H1 (cell line): ENCODE data around the gene C14orf132. TPM values are rescaled to one million over a fixed set of nuclear protein-coding genes. Genes with fewer than 3 reads are reported as not detected.

Experiments used
- CTCF ChIA-PET: fragments of 300-600 bp; sonication (Branson Sonifier 250); formaldehyde crosslinking; loops from one replicate; lab custom pipeline; 2021; ENCODE audit not compliant: partially characterized antibody; lab: Charles Lee
- POLR2A ChIA-PET: fragments of 300-600 bp; sonication (Branson Sonifier 250); formaldehyde crosslinking; loops from one replicate; lab custom pipeline; 2021; ENCODE audit warnings: inconsistent platforms; ENCODE audit not compliant: partially characterized antibody; lab: Charles Lee
- DNase-seq, 2 experiments: peaks; one replicate each; pipeline versions ENCODE4 v3.0.0 to v3.0.0-alpha.2; 2010 to 2022; ENCODE audit warnings: low spot score in 2 of 2, low read depth in 1 of 2, mixed read lengths in 1 of 2
- FAIRE-seq: peaks from 2 replicates; lab custom pipeline; 2011; peaks lifted over from hg19 to GRCh38; lab: Jason Lieb, UNC
- H2AFZ ChIP-seq: 2 replicates; pipeline ENCODE4 v1.8.1; 2012; ENCODE audit warnings: low read length, inconsistent platforms
- H2AK5ac ChIP-seq: 2 replicates; pipeline ENCODE4 v1.6.1; 2013; ENCODE audit warnings: low read depth, low read length
- H2BK120ac ChIP-seq: replicated peaks from 2 replicates; pipeline ENCODE3; 2013; ENCODE audit warnings: low read depth, low read length, inconsistent platforms
- H2BK12ac ChIP-seq: 2 replicates; pipeline ENCODE4 v1.6.1; 2013; ENCODE audit warnings: low read depth, low read length
- H2BK15ac ChIP-seq: 2 replicates; pipeline ENCODE4 v1.6.1; 2013; ENCODE audit warnings: low read length
- H2BK20ac ChIP-seq: 2 replicates; pipeline ENCODE4 v1.6.1; 2013; ENCODE audit warnings: low read length
- H2BK5ac ChIP-seq: 2 replicates; pipeline ENCODE4 v1.6.1; 2013; ENCODE audit warnings: low read depth, low read length
- H3K14ac ChIP-seq: 2 replicates; pipeline ENCODE4 v1.6.1; 2013; ENCODE audit warnings: inconsistent platforms; ENCODE audit not compliant: insufficient read length
- H3K18ac ChIP-seq: 2 replicates; pipeline ENCODE4 v1.6.1; 2013; ENCODE audit warnings: low read length; ENCODE audit errors: extremely low read depth
- H3K23ac ChIP-seq: 2 replicates; pipeline ENCODE4 v1.6.1; 2013; ENCODE audit warnings: inconsistent platforms; ENCODE audit not compliant: insufficient read length
- H3K23me2 ChIP-seq: 2 replicates; pipeline ENCODE4 v1.6.1; 2013; ENCODE audit warnings: low read depth, low read length
- H3K27ac ChIP-seq: 2 replicates; pipeline ENCODE4 v1.6.1; 2011; ENCODE audit warnings: low read depth, low read length, inconsistent platforms
- H3K27me3 ChIP-seq, 4 experiments: replicated peaks in 1 of 4; 1 replicate in 1 of 4; 2 replicates in 3 of 4; pipeline versions ENCODE4 v1.6.1 to v1.8.1; 2011 to 2013; ENCODE audit warnings: low read length in 3 of 4, mild to moderate bottlenecking in 3 of 4, inconsistent platforms in 2 of 4, mixed read lengths in 2 of 4, moderate library complexity in 1 of 4; ENCODE audit not compliant: control insufficient read depth in 3 of 4, insufficient read depth in 3 of 4; ENCODE audit errors: extremely low read depth in 1 of 4
- H3K36me3 ChIP-seq, 4 experiments: 2 replicates each; pipeline versions ENCODE4 v1.6.1 to v1.8.1; 2011 to 2013; ENCODE audit warnings: mild to moderate bottlenecking in 4 of 4, low read length in 3 of 4, moderate library complexity in 2 of 4, control low read depth in 1 of 4, inconsistent platforms in 1 of 4; ENCODE audit not compliant: insufficient read depth in 4 of 4, control insufficient read depth in 2 of 4
- H3K4ac ChIP-seq: replicated peaks from 2 replicates; pipeline ENCODE3; 2013; ENCODE audit warnings: low read length, low read depth, mixed read lengths, inconsistent platforms; ENCODE audit not compliant: insufficient read length
- H3K4me1 ChIP-seq, 4 experiments: replicated peaks in 1 of 4; 1 replicate in 1 of 4; 2 replicates in 3 of 4; pipeline versions ENCODE4 v1.6.1 to v1.8.1; 2011 to 2013; ENCODE audit warnings: low read length in 3 of 4, inconsistent platforms in 2 of 4, mixed read lengths in 1 of 4; ENCODE audit not compliant: insufficient read depth in 4 of 4, control insufficient read depth in 3 of 4
- H3K4me2 ChIP-seq, 2 experiments: 2 replicates each; pipeline versions ENCODE4 v1.6.1 to v1.8.1; 2011 to 2013; ENCODE audit warnings: low read depth in 2 of 2, low read length in 2 of 2, control low read depth in 1 of 2, inconsistent platforms in 1 of 2, mild to moderate bottlenecking in 1 of 2; ENCODE audit not compliant: insufficient read depth in 1 of 2
- H3K4me3 ChIP-seq, 4 experiments: fragments of 200-600, 300-600 bp in 1 of 4; sonication (generic), shearing (Covaris generic), sonication (Bioruptor Twin) in 1 of 4; 2 replicates each; pipeline versions ENCODE4 v1.5.1 to v1.8.1; 2011 to 2016; ENCODE audit warnings: low read length in 4 of 4, low read depth in 3 of 4, control low read depth in 2 of 4, inconsistent platforms in 2 of 4, mild to moderate bottlenecking in 2 of 4, mixed read lengths in 1 of 4, moderate library complexity in 1 of 4; ENCODE audit not compliant: insufficient read depth in 2 of 4; ENCODE audit errors: extremely low read depth in 1 of 4
- H3K56ac ChIP-seq: replicated peaks from 2 replicates; pipeline ENCODE3; 2013; ENCODE audit warnings: low read depth, mild to moderate bottlenecking, mixed read lengths, low read length, inconsistent platforms; ENCODE audit not compliant: insufficient read length
- H3K79me1 ChIP-seq: 2 replicates; pipeline ENCODE4 v1.6.1; 2013; ENCODE audit warnings: low read depth, low read length, control low read depth
- H3K79me2 ChIP-seq, 2 experiments: 2 replicates each; pipeline versions ENCODE4 v1.6.1 to v1.8.1; 2012 to 2013; ENCODE audit warnings: low read length in 2 of 2, mild to moderate bottlenecking in 2 of 2, inconsistent platforms in 1 of 2; ENCODE audit not compliant: insufficient read depth in 2 of 2, control insufficient read depth in 1 of 2
- H3K9ac ChIP-seq, 4 experiments: replicated peaks in 1 of 4; 1 replicate in 1 of 4; 2 replicates in 3 of 4; pipeline versions ENCODE4 v1.6.1 to v1.8.1; 2011 to 2013; ENCODE audit warnings: low read depth in 3 of 4, low read length in 3 of 4, control low read depth in 2 of 4, mild to moderate bottlenecking in 2 of 4, moderate library complexity in 2 of 4, inconsistent platforms in 1 of 4; ENCODE audit errors: extremely low read depth in 1 of 4
- H3K9me3 ChIP-seq, 2 experiments: 2 replicates each; pipeline versions ENCODE4 v1.6.1 to v1.8.1; 2012 to 2013; ENCODE audit warnings: mild to moderate bottlenecking in 2 of 2, moderate library complexity in 2 of 2, control low read depth in 1 of 2, inconsistent platforms in 1 of 2, low read depth in 1 of 2, low read length in 1 of 2, mixed read lengths in 1 of 2; ENCODE audit not compliant: insufficient read depth in 2 of 2
- H4K20me1 ChIP-seq, 2 experiments: replicated peaks in 1 of 2; 2 replicates each; pipeline versions ENCODE3 to v1.8.1; 2011 to 2013; ENCODE audit warnings: inconsistent platforms in 2 of 2, low read length in 2 of 2, mild to moderate bottlenecking in 1 of 2; ENCODE audit not compliant: insufficient read depth in 2 of 2, control insufficient read depth in 1 of 2
- H4K5ac ChIP-seq: 2 replicates; pipeline ENCODE4 v1.6.1; 2013; ENCODE audit warnings: low read length, low read depth, mixed read lengths, inconsistent platforms; ENCODE audit not compliant: insufficient read length
- H4K8ac ChIP-seq: 2 replicates; pipeline ENCODE4 v1.8.0; 2013; ENCODE audit warnings: mild to moderate bottlenecking, moderate library complexity, low read length, inconsistent platforms; ENCODE audit not compliant: insufficient read depth; ENCODE audit errors: extremely low read depth
- H4K91ac ChIP-seq: replicated peaks from 2 replicates; pipeline ENCODE3; 2013; ENCODE audit warnings: low read length, mixed read lengths, inconsistent platforms; ENCODE audit not compliant: insufficient read length
- BACH1 ChIP-seq: IDR thresholded peaks from 2 replicates; pipeline ENCODE4 v1.6.1; 2012; ENCODE audit warnings: low read length, improper control_type of control experiment
- BRCA1 ChIP-seq: IDR thresholded peaks from 2 replicates; pipeline ENCODE4 v1.6.1; 2012; ENCODE audit warnings: low read depth, low read length, improper control_type of control experiment
- CBX5 ChIP-seq: fragments of 300-800, 300-1000 bp; sonication (generic); IDR thresholded peaks from 2 replicates; pipeline ENCODE4 v1.7.1; 2016; ENCODE audit warnings: antibody characterized with exemption, low read length, low read depth
- CBX8 ChIP-seq: fragments of 300-800, 300-1000 bp; sonication (generic); IDR thresholded peaks from 2 replicates; pipeline ENCODE4 v1.7.1; 2016; ENCODE audit warnings: low read depth, low read length, borderline replicate concordance
- CREB1 ChIP-seq: IDR thresholded peaks from 2 replicates; pipeline ENCODE4 v1.6.1; 2012; ENCODE audit warnings: inconsistent platforms
- EZH2 ChIP-seq: fragments of 200-600 bp; sonication (generic); IDR thresholded peaks from 2 replicates; pipeline ENCODE4 v1.7.1; 2012; ENCODE audit warnings: low read depth, mild to moderate bottlenecking, moderate library complexity, low read length, inconsistent platforms; ENCODE audit not compliant: severe bottlenecking
- KDM1A ChIP-seq: fragments of 200-600, 300-600 bp; sonication (generic); IDR thresholded peaks from 2 replicates; pipeline ENCODE4 v1.7.1; 2016; ENCODE audit warnings: mild to moderate bottlenecking, low read length, borderline replicate concordance
- MAFK ChIP-seq: IDR thresholded peaks from 2 replicates; pipeline ENCODE4 v1.6.1; 2012; ENCODE audit warnings: low read depth, mild to moderate bottlenecking, improper control_type of control experiment, low read length
- NRF1 ChIP-seq: IDR thresholded peaks from 2 replicates; pipeline ENCODE4 v1.6.1; 2011; ENCODE audit warnings: mild to moderate bottlenecking, low read depth, low read length, improper control_type of control experiment
- POLR2A ChIP-seq, 2 experiments: IDR thresholded peaks; 1 replicate in 1 of 2; 2 replicates in 1 of 2; pipeline ENCODE4 v1.6.1; 2011; ENCODE audit warnings: low read depth in 2 of 2, low read length in 2 of 2, mild to moderate bottlenecking in 2 of 2; ENCODE audit errors: control extremely low read depth in 1 of 2
- POLR2AphosphoS5 ChIP-seq: IDR thresholded peaks from 2 replicates; pipeline ENCODE4 v1.6.1; 2011; ENCODE audit warnings: low read depth, low read length
- RNF2 ChIP-seq: fragments of 200-900, 300-1000 bp; sonication (generic); IDR thresholded peaks from 2 replicates; pipeline ENCODE4 v1.7.1; 2016; ENCODE audit warnings: borderline replicate concordance, low read depth, mild to moderate bottlenecking, antibody characterized with exemption, low read length; ENCODE audit not compliant: poor library complexity, severe bottlenecking; ENCODE audit errors: missing control alignments
- SIN3A ChIP-seq, 2 experiments: IDR thresholded peaks in 1 of 2; conservative IDR thresholded peaks in 1 of 2; 2 replicates each; pipeline ENCODE4 v1.6.1; 2011 to 2012; ENCODE audit warnings: low read length in 2 of 2, improper control_type of control experiment in 1 of 2, low read depth in 1 of 2, mild to moderate bottlenecking in 1 of 2
- TAF7 ChIP-seq: optimal IDR thresholded peaks from 2 replicates; pipeline ENCODE3; 2011; ENCODE audit warnings: low read depth, mild to moderate bottlenecking, inconsistent platforms, low read length, moderate library complexity, borderline replicate concordance
- TBP ChIP-seq: IDR thresholded peaks from 2 replicates; pipeline ENCODE4 v1.6.1; 2011; ENCODE audit warnings: low read depth, low read length, improper control_type of control experiment
- WGBS, 2 experiments: shearing (Covaris generic) in 1 of 2; methylation state at CpG; one replicate each; pipeline versions ENCODE4 v1.1.6 to v1.1.7; 2013 to 2015; ENCODE audit warnings: low lambda C conversion rate in 2 of 2, mixed read lengths in 2 of 2, inconsistent platforms in 1 of 2, low coverage in 1 of 2, missing lambda C conversion rate in 1 of 2; ENCODE audit not compliant: insufficient replicate concordance in 2 of 2, insufficient coverage in 1 of 2, insufficient read length in 1 of 2; ENCODE audit errors: extremely low coverage in 1 of 2, missing lambda C conversion rate in 1 of 2; 5-methylcytosine and 5-hydroxymethylcytosine counted together
- polyA plus RNA-seq, 7 experiments: library from polyadenylated mRNA; depleted of rRNA in 3 of 7; stranded (reverse) in 5 of 7; unstranded in 2 of 7; fragments of >200 nt in 5 of 7; fragments of 200-250 nt in 2 of 7; gene quantifications; 1 replicate in 5 of 7; 2 replicates in 1 of 7; 4 replicates in 1 of 7; pipeline versions ENCODE4 v1.2.1 to v1.2.3, GENCODE V29; 2011 to 2013; ENCODE audit warnings: missing spikeins in 2 of 7, mixed read lengths in 2 of 7
- total RNA-seq: library from RNA; stranded (reverse); fragmentation: NEBNext Ultra II Directional; extraction: Animal tissue kit (Norgen Biotek cat#: 25700); gene quantifications from 2 replicates; pipeline ENCODE4 v1.2.1, GENCODE V29; 2021

C14orf132 gene
- total and polyA plus RNA-seq, 2 of the 8 experiments (the other 6 are each of a cell fraction or from before 2014, with no cell fraction given), result 11.7 to 32.5 TPM

GRCh38 chr14:96062506-96062905 is 23.3 kb downstream of the C14orf132 start:
- H3K79me1 ChIP-seq, result peaks cover 4% of the 10 kb centered on the region
- H2BK20ac ChIP-seq, result no peak overlapping the region
- H2BK15ac ChIP-seq, result no peak overlapping the region
- H4K20me1 ChIP-seq, result peaks cover 7 to 11% of the 10 kb centered on the region in 2 experiments
- no peak overlapping the region for H3K18ac ChIP-seq
- no peak overlapping the region for H3K56ac ChIP-seq
- TF ChIP-seq CREB1 (no peak), CBX8 (no peak), SIN3A (conservative IDR thresholded peaks at IDR 0.05 in 1 of 2, IDR thresholded peaks at IDR 0.05 in 1 of 2; ENCODE audit: low read depth in 1 of 2, low read length in 2 of 2) (no peak), BRCA1 (no peak), POLR2AphosphoS5 (no peak), CBX5 (no peak), KDM1A (no peak), BACH1 (no peak), RNF2 (no peak), EZH2 (no peak), MAFK (no peak), POLR2A (IDR thresholded peaks at IDR 0.05; ENCODE audit: control extremely low read depth in 1 of 2, low read depth in 2 of 2, low read length in 2 of 2) (no peak), TBP (no peak), TAF7 (no peak), NRF1 (no peak)
- H2BK5ac ChIP-seq, result no peak overlapping the region
- H4K5ac ChIP-seq, result no peak overlapping the region
- no peaks in the 10 kb centered on the region for H3K23me2 ChIP-seq
- H2AK5ac ChIP-seq, result no peak overlapping the region
- H3K4ac ChIP-seq, result no peak overlapping the region
- H3K4me1 ChIP-seq, result no peaks in the 10 kb centered on the region
- DNase-seq (no peak), FAIRE-seq (no peak)
- H4K8ac ChIP-seq, result no peak overlapping the region; the same call in 1 of the 2 replicates
- no peaks in the 10 kb centered on the region; a peak in 1 of 4 replicates for H3K79me2 ChIP-seq
- H3K4me2 ChIP-seq, result no peak overlapping the region
- H3K4me3 ChIP-seq, result no peak overlapping the region
- no peak overlapping the region for H4K91ac ChIP-seq
- CTCF ChIA-PET, result interaction anchor here (0.9 to 4.5 kb wide), 6 partner anchors 9 to 501 kb away, joined by 3 to 46 read pairs (median 9); no protein-coding TSS in a partner anchor
- H2BK120ac ChIP-seq, result no peak overlapping the region
- H3K9me3 ChIP-seq, result no peaks in the 10 kb centered on the region
- POLR2A ChIA-PET, result interaction anchor here (1.5 kb wide), 1 partner anchor 10 kb away, joined by 3 read pairs; no protein-coding TSS in a partner anchor
- no peak overlapping the region for H3K9ac ChIP-seq
- H2BK12ac ChIP-seq, result no peak overlapping the region
- no peak overlapping the region for H3K27ac ChIP-seq
- H3K36me3 ChIP-seq, result peaks cover 0 to 4% (median 0%) of the 10 kb centered on the region in 4 experiments; a peak in 1 of 8 replicates
- H3K23ac ChIP-seq, result no peak overlapping the region
- no peak overlapping the region for H2AFZ ChIP-seq
- WGBS, 2 experiments, result 94% methylated on average over 6 of the region's 6 CpGs; no CpG with 5 or more reads in 1 of the 2 experiments
- no peaks in the 10 kb centered on the region for H3K27me3 ChIP-seq
- H3K14ac ChIP-seq, result no peak overlapping the region
